Cerebellar nuclear complex (tissue), 1 donor: ENCODE data around the gene PSD4.
"Not testable (repeated sequence)": the region's sequence is repeated elsewhere in the genome, so short reads cannot be mapped to it uniquely, and the experiment has no call there.

Experiments
- DNase-seq, 2 experiments: peaks; one replicate each; lab custom pipeline; 2025; lab: John Stamatoyannopoulos, UW

The PSD4 gene

DNA sequence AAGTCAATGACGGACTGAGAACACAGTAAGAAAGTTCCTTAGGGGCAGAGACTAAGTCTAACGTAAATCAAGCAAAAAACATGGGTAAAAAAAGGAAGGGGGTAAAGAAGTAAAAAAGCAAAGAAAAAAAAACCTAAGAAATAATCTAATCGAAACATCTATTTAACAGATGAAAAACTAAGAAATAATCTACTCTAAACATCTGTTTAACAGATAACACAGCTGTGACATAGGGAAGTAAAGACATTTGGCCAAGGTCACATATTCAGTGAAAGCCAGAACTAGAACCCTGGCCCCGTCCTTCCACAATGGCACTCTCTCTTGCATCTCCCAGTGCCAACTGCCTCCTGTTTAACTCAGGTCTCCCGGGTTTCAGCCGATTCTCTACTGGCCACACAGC lies 48.1 kb downstream of the PSD4 start:
- DNase-seq = no peak

GRCh38 chr2:113223813-113224212 lies 50.0 kb downstream of the PSD4 start:
- DNase-seq = no peak

DNA sequence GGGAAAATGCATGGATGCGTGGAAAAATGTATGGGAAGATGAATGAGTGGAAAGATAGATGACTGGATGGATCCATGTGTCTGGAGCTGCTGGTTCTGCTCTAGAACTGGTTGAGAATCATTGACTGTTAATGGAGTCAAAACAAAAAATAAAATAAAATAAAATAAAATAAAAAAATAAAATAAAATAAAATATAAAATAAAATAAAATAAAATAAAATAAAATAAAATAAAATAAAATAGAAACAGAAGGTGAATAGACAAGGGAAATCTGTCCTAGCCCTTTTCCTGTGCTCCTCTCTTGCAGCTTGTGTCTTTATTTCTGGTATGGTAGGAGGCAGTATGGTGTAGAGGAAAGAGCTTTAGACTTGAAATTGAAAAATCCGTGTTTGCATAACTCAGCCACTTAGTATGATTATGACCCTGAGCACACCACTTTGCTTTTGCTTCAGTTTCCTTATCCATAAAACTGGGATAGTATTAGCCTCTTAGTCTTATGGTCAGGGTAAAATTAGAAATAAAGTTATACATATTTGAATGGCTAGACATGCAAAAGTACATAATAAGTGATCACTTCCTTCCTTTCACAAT lies 51.0 kb downstream of the PSD4 start:
- no peak for DNase-seq

- DNase-seq = no peak
Observed at GRCh38 chr2:113225263-113226259, 51.8 kb downstream of the PSD4 start.

DNA sequence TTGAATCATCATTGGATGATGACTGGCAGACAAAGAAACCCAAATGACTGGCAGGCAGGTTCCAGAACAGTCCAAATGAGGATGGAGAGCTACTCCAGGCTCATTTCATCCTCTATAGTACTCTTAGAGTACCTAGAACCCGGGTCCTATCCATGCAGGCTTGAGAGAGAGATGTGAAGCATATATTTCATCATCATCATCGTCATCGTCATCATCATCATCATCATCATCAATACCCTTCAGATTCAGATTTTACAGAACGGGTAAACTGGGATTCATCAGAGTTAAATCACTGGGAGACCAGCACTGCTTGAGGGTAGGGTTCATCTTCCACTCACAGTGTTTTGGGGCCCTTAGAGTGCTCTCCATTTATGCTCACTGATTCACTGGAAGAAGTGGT lies 52.7 kb downstream of the PSD4 start:
- DNase-seq = no peak

- no peak for DNase-seq
Observed at GRCh38 chr2:113227290-113227689, 53.5 kb downstream of the PSD4 start.

DNA sequence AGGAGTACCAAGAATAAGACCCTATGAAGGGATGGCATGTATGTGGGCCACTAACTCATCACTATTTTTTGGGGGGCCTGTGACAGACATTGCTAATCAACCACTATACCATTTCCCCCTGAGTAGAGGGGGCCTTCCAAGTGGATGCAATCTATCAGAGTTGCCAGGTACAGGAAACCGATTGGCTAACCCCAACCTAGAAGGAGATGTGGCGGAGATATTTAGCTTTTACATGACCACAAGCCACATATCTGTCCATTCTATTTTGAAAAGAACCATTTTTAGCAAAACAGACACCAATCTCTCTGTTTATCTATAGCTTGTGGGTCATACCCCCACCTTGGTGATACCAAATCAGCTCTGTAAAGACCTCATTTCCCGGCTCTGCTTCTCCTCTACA lies 53.9 kb downstream of the PSD4 start:
- DNase-seq = no peak

DNA sequence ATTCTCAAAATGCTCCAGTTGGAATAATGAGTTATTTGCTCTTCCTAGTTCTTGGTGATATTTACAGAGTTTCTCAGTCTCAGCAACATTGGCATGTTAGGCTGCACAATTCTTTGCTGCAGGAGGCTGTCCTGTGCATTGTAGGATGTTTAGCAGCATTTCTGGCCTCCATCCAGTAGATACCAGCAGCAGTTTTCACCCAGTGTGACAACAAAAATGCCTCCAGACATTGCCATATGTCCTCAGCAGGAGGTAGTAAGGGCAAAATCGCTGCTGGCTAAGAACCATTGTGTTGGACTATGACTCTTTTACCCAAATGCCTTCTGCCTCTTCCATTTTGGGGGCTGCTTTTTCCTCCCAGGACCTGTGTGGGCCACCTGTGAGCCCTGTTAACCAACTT lies 54.6 kb downstream of the PSD4 start:
- DNase-seq = no peak

DNA sequence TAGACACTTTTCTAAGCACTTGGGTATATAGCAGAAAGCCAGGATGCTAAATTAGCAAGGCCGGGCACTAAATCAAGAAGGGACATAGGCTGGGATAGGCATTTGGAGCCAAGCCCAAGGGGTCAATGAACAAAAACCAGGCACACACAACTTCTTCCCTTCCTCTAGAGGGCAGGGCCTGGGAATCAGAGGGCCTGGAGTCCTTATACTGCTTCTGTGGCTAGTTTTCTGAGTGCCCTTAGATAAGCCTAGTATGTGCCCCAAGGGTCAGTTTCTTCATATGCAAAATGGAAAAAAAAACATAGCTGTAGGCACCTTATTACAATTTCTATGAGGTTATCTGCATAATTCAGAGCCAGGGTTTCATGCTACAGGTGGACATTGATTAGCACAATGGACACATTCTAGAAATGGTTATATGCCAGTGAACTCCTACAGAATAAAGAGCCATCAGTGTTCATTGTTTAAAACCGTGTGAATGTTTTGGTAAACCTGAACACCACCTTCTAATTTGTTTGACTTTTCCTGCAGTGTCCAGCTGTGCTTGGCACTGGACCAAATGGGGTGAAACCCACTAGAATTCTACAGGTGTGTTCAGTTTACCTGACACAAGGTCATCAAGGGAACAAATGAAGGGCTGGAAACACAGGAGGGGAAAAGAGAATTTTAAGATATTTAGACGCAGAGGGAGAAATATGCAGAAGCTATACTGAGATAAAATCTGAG lies 55.4 kb downstream of the PSD4 start:
- no peak for DNase-seq

DNA sequence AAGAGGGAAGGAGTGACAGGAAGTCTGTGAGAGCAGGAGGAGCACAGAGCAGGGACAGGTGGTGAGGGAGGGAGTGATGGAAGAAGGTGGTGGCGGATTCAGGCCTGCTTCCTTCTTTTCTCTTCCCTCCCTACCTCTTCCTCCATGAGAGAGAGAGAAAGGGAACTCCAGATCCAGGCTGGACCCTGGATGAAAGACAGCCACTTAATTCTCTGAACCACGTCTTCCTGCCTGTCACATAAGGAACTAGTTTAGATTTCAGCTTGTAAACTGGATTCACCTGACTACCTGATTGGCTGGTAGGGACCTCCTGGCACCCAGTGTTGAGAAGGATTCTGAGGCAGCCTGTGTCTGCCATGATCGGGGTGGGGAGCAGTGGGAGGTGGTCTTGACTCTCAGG lies 56.0 kb downstream of the PSD4 start:
- DNase-seq = no peak

DNA sequence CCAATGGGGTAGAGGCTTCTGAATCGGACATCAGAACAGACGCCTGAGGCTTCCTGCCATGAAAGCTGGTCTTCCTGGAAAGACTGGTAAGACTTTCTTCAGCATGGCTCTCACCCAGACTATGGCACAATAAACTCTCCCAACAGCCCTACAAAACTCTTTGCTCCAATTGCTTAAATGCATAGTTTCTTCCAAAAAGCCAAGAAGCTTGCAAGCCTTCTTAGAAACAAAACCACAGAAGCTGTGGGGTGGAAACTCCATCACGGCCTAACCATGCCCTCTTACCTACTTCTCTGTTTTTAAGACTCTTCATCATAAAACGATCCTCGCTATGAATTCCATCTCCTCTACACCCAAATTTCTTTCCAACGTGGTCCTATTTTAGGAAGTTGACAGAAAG lies 56.8 kb downstream of the PSD4 start:
- no peak for DNase-seq

DNA sequence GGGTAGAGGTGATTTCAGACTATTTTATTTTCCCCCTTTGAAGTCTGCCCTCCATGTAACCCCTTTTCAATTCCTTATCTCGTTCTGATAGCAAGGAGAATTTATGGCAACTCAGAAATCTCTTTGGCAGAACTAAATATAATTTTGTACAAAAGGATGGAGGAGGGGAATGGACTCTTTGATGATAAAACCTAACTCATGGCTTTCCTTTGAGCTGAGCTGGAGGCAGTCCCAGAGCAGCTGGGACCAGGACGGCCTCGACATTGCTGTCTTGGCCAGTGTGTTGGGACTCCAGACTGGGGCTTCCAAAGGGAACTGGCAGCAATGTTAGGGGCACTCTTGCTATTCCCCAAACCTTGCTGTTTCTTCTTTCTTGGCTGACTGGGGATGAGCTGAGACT lies 57.3 kb downstream of the PSD4 start:
- no peak for DNase-seq

DNA sequence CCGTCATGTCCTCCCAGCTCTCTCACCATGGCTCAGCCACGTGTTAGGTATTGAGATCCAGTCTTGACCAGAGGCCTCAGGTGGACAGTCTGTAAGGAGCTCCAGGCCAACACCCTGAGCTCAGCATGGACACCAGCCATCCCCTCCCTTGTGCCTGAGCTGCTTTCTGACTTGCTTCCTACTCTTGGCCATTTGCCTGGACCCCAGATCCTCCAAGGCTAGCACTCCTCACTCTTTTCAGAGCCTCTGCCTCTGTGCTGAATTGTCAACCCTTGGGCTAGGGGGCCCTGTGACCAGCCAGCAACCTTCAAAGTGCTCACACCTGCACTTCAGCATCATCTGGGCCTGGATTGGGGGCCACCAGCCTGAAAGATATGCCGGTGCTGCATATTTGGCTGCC lies 58.4 kb downstream of the PSD4 start:
- no peak for DNase-seq

GRCh38 chr2:113232740-113233139 lies 59.0 kb downstream of the PSD4 start:
- DNase-seq = no peak

DNA sequence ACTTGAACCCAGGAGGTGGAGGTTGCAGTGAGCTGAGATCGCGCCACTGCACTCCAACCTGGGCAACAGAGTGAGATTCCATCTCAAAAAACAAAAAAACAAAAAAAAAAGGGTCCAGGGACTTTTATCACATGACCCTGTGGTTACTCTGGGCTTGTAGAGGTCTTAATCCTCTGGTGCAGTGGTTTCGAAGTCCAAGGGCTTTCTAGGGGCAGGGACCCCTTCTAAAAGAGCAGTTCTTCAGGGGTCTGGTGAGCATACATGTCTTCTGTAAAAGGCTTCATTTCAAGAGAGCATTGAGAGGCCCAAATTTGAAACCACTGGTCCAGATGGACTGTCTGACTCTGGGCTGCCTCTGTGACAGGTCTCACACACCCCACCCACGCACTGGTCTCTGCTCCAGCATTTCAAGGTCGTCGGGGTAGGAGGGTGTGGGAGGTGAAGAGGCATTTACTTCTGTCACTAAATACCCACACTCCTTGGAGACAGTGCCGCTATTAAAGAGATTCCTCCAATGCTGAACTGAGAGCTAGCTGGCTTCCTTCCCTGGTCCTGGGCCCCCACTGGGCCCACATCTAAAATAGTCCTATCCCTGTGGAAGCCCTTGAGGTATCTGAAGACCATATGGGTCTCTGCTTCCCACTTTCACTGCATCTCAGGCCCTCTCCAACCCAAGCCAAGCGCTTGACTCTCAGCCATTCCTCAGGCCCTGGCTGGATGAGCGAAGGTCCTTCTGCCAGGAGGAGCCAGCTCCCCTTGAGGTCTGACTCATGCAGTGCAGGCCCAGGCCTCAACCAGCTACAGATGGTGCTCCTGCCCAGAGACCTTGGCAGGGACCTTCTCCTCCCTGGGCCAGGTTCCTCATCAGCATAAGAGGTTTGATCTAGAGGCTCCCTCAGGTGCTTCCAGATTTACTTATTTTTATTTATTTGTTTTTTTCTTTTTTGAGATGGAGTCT lies 60.1 kb downstream of the PSD4 start:
- DNase-seq = no peak

- DNase-seq = no peak
Observed at GRCh38 chr2:113234721-113235346, 61.1 kb downstream of the PSD4 start.

DNA sequence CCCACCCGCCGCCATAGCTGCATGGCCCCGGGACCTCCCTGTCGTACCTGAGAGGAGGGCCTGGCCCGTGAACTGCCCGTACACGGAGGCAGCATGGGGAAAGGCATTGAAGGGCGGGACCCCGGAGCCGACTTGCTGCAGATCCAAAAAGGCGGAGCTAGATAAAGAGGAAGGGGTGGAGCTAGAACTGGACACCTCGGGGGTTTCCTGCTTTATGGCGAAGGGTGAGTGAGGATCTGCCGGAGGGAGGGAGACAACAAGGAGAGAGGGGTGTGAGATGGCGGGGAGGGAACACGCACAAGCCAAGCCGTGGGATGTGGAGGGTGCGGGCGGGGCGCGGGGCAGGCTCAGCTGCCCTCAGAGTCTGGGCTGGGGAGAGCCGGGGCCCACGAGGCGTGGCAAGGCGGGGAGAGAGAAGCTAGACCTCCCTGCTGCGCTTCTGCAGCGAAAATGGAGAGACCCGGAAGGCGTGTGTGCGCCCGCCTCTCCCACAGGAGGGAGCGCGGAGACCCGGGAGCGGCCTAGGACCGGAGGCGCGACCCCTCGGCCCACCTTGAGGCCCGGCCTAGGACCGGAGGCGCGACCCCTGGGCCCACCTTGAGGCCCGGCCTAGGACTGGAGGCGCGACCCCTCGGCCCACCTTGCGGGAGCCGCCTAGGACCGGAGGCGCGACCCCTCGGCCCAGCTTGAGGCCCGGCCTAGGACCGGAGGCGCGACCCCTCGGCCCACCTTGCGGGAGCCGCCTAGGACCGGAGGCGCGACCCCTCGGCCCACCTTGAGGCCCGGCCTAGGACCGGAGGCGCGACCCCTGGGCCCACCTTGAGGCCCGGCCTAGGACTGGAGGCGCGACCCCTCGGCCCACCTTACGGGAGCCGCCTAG lies 61.8 kb downstream of the PSD4 start:
- DNase-seq = not testable (repeated sequence)

DNA sequence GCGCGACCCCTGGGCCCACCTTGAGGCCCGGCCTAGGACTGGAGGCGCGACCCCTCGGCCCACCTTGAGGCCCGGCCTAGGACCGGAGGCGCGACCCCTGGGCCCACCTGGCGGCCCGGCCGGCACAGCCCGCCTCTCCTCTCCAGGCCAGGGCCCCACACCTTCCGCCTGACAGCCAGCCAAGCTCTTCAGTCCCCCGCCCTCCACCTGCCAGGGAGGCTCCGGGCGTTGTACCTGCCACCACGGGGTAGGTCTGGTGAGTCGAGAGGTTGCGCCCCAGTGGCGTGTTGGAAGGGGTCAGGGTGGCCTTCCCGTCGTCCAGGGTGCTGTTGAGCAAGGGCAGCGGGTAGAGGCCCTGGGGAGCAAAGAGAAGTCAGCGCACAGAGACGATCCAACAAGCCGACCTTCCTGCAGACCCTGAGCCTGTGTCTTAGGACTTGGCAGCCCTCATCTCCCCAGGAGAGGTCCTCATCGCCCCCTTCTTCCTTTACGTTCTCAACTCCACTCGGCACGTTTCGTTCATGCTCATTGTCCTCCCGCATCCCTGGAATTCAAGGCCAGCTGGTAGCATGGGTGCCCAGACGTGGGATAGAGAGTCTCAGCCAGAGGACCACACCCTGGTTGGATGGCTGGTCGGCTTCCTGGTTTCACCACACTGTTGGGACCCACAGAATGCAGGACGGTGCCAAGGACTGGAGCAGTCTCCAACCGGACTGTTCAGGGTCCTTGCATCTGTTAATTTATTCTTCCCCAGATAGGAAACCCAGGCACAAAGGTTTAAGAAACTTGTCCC lies 62.8 kb downstream of the PSD4 start:
- no peak for DNase-seq

DNA sequence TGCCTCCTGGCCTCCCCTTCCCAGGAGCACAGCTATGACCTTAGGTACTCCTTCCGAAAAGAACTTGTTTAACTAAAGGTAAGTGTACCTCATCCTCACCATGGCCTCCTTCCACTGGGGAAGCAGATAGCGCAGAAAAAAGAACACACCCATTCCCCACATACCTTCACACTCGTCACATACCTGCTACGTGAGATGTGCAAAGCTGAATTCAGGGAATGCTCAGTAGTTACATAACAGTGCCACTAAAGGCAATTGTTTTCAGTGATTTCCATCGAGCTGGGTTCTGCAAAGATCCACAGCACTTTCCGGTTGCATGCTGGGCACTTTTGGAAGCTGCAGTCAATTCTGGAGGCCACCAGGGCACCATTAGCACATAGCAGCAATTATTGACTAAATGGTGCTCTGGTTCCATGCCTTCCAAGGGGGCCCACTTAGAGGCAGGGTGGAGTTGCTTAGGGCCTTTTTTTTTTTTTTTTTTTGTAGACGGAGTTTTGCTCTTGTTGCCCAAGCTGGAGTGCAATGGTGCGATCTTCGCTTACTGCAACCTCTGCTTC lies 63.9 kb downstream of the PSD4 start:
- DNase-seq = no peak
